ENCODE data around the gene OTOGL. TPM values are rescaled to one million over a fixed set of nuclear protein-coding genes. Genes with fewer than 3 reads are reported as not detected.

OTOGL gene
- total RNA-seq, 1 experiment from 2014 or later, result 0.44 TPM

- Histone ChIP-seq H3K9me3 (ENCODE audit: low read length) (no peaks in the 10 kb centered on the region), H3K4me3 (ENCODE audit: low read length) (no peak overlapping the region), H3K27me3 (ENCODE audit: low read length) (no peaks in the 10 kb centered on the region), H4K20me1 (ENCODE audit: low read length) (no peaks in the 10 kb centered on the region), H3K36me3 (ENCODE audit: low read depth, low read length) (no peaks in the 10 kb centered on the region), H3K4me1 (ENCODE audit: insufficient read depth, low read length) (no peaks in the 10 kb centered on the region), H2AFZ (ENCODE audit: low read length) (no peak overlapping the region), H3K4me2 (ENCODE audit: low read length) (no peak overlapping the region), H3K9me2 (replicated peaks; ENCODE audit: low read length) (no peaks in the 10 kb centered on the region), H3F3A (ENCODE audit: low read length, unreplicated experiment) (no peaks in the 10 kb centered on the region), H3K9ac (ENCODE audit: low read length) (no peak overlapping the region), H3K27ac (ENCODE audit: low read length) (no peak overlapping the region), H3K79me2 (ENCODE audit: low read length) (no peaks in the 10 kb centered on the region)
- ChIA-PET CTCF (no interaction called here), POLR2A (ENCODE audit: unreplicated experiment) (no interaction called here)
- peak; percentile 9 for DNase-seq
- TF ChIP-seq EZH2 (IDR thresholded peaks at IDR 0.05; ENCODE audit: low read length, unreplicated experiment) (no peak), EZH2phosphoT487 (IDR thresholded peaks at IDR 0.05; ENCODE audit: borderline replicate concordance, low read length) (no peak), CTCF (conservative IDR thresholded peaks at IDR 0.05; ENCODE audit: low read depth, low read length) (no peak)
- no TSS peak for BruUV-seq (replicated peaks)
- intact Hi-C loops (cut with micrococcal nuclease), result no loop called here
- no peak for ATAC-seq
These were observed 30.7 kb downstream of the OTOGL start for GRCh38 chr12:80129895-80130530.

GRCh38 chr12:80135624-80136023 is 36.3 kb downstream of the OTOGL start:
- CTCF ChIA-PET, result interaction anchor here (0.6 kb wide), 1 partner anchor 486 kb away, joined by 3 read pairs; no protein-coding TSS in a partner anchor
- H3K9ac ChIP-seq (ENCODE audit: low read length), result no peak overlapping the region
- H3K36me3 ChIP-seq (ENCODE audit: low read depth, low read length), result no peaks in the 10 kb centered on the region
- H3K4me1 ChIP-seq (ENCODE audit: insufficient read depth, low read length), result no peaks in the 10 kb centered on the region
- no peak overlapping the region for H3K4me2 ChIP-seq (ENCODE audit: low read length)
- no peaks in the 10 kb centered on the region for H3F3A ChIP-seq (ENCODE audit: low read length, unreplicated experiment)
- TF ChIP-seq EZH2 (IDR thresholded peaks at IDR 0.05; ENCODE audit: low read length, unreplicated experiment), result no peak
- TF ChIP-seq CTCF (conservative IDR thresholded peaks at IDR 0.05; ENCODE audit: low read depth, low read length), result no peak
- TF ChIP-seq EZH2phosphoT487 (IDR thresholded peaks at IDR 0.05; ENCODE audit: borderline replicate concordance, low read length), result no peak
- DNase-seq, result no peak
- no peaks in the 10 kb centered on the region for H4K20me1 ChIP-seq (ENCODE audit: low read length)
- no peaks in the 10 kb centered on the region for H3K79me2 ChIP-seq (ENCODE audit: low read length)
- BruUV-seq (replicated peaks), result no TSS peak
- no peak overlapping the region for H3K4me3 ChIP-seq (ENCODE audit: low read length)
- H3K9me2 ChIP-seq (replicated peaks; ENCODE audit: low read length), result no peaks in the 10 kb centered on the region
- H2AFZ ChIP-seq (ENCODE audit: low read length), result no peak overlapping the region
- H3K9me3 ChIP-seq (ENCODE audit: low read length), result no peaks in the 10 kb centered on the region
- H3K27me3 ChIP-seq (ENCODE audit: low read length), result no peaks in the 10 kb centered on the region
- H3K27ac ChIP-seq (ENCODE audit: low read length), result no peak overlapping the region
- ATAC-seq, result no peak
- intact Hi-C loops (cut with micrococcal nuclease), result no loop called here
- POLR2A ChIA-PET (ENCODE audit: unreplicated experiment), result interaction anchor here (0.6 kb wide), 1 partner anchor 564 kb away, joined by 4 read pairs; no protein-coding TSS in a partner anchor

- no peaks in the 10 kb centered on the region for H3K4me1 ChIP-seq (ENCODE audit: insufficient read depth, low read length)
- no peak for ATAC-seq
- intact Hi-C loops (cut with micrococcal nuclease), result no loop called here
- POLR2A ChIA-PET (ENCODE audit: unreplicated experiment), result no interaction called here
- H3K4me2 ChIP-seq (ENCODE audit: low read length), result no peak overlapping the region
- H3K9ac ChIP-seq (ENCODE audit: low read length), result no peak overlapping the region
- H3K27me3 ChIP-seq (ENCODE audit: low read length), result no peaks in the 10 kb centered on the region
- no peaks in the 10 kb centered on the region for H3F3A ChIP-seq (ENCODE audit: low read length, unreplicated experiment)
- CTCF ChIA-PET, result interaction anchor here (0.6 kb wide), 1 partner anchor 130 kb away, joined by 6 read pairs; no protein-coding TSS in a partner anchor
- H2AFZ ChIP-seq (ENCODE audit: low read length), result no peak overlapping the region
- H3K79me2 ChIP-seq (ENCODE audit: low read length), result no peaks in the 10 kb centered on the region
- no peak overlapping the region for H3K27ac ChIP-seq (ENCODE audit: low read length)
- no peaks in the 10 kb centered on the region for H3K36me3 ChIP-seq (ENCODE audit: low read depth, low read length)
- BruUV-seq (replicated peaks), result no TSS peak
- H4K20me1 ChIP-seq (ENCODE audit: low read length), result no peaks in the 10 kb centered on the region
- no peaks in the 10 kb centered on the region for H3K9me3 ChIP-seq (ENCODE audit: low read length)
- H3K4me3 ChIP-seq (ENCODE audit: low read length), result no peak overlapping the region
- H3K9me2 ChIP-seq (replicated peaks; ENCODE audit: low read length), result no peaks in the 10 kb centered on the region
- no peak for DNase-seq
- TF ChIP-seq EZH2phosphoT487 (IDR thresholded peaks at IDR 0.05; ENCODE audit: borderline replicate concordance, low read length) (no peak), CTCF (conservative IDR thresholded peaks at IDR 0.05; ENCODE audit: low read depth, low read length) (no peak), EZH2 (IDR thresholded peaks at IDR 0.05; ENCODE audit: low read length, unreplicated experiment) (no peak)
These were observed 40.7 kb downstream of the OTOGL start for GRCh38 chr12:80140005-80140404.

Measured in PC-3 (cell line).